K562 (cell line): Measurements from ENCODE around the gene UNC93B1. TPM values are rescaled to one million over a fixed set of nuclear protein-coding genes. Genes with fewer than 3 reads are reported as not detected.
A peak's percentile ranks its signal among the peaks of the same experiment; 100 is the strongest.

ENCODE experiments used
- AFF4 ChIP-seq: sonication (generic); formaldehyde crosslinking; IDR thresholded peaks from 2 replicates; pipeline ENCODE4 v1.8.0; 2023; ENCODE audit warnings: mild to moderate bottlenecking, missing genetic modification reagents
- ATF4 ChIP-seq: fragments of 450-650 bp; formaldehyde crosslinking; IDR thresholded peaks from 2 replicates; pipeline ENCODE4 v1.4.0; 2022; ENCODE audit warnings: mild to moderate bottlenecking, moderate library complexity
- BRCA1 ChIP-seq, 2 experiments: fragments of 450-650 bp in 1 of 2; sonication (generic) in 1 of 2; formaldehyde crosslinking in 1 of 2; IDR thresholded peaks; 2 replicates each; pipeline versions ENCODE4 v1.5.0 to v1.6.1; 2017 to 2020; ENCODE audit warnings: mild to moderate bottlenecking in 1 of 2, missing genetic modification reagents in 1 of 2
- ERF ChIP-seq: fragments of 450-650 bp; formaldehyde crosslinking; IDR thresholded peaks from 2 replicates; pipeline ENCODE4 v1.4.0; 2020; ENCODE audit warnings: mild to moderate bottlenecking, mixed read lengths
- HEY1 ChIP-seq: fragments of 250-450 bp; sonication (Bioruptor Pico); IDR thresholded peaks from 2 replicates; pipeline ENCODE4 v1.5.0; 2020; ENCODE audit warnings: mild to moderate bottlenecking, moderate library complexity, borderline replicate concordance
- HNRNPUL1 ChIP-seq: fragments of 200-400 bp; formaldehyde crosslinking; IDR thresholded peaks from 2 replicates; pipeline ENCODE4 v1.6.1; 2017; ENCODE audit warnings: low read length
- RBM17 ChIP-seq: fragments of 200-400 bp; formaldehyde crosslinking; IDR thresholded peaks from 2 replicates; pipeline ENCODE4 v1.6.1; 2017; ENCODE audit warnings: low read depth, mild to moderate bottlenecking, low read length, borderline replicate concordance
- SMARCA4 ChIP-seq: fragments of 450-650 bp; IDR thresholded peaks from 2 replicates; pipeline ENCODE4 v1.6.1; 2016
- ZNF212 ChIP-seq: fragments of 450-650 bp; formaldehyde crosslinking; IDR thresholded peaks from 2 replicates; pipeline ENCODE4 v1.4.0; 2020; ENCODE audit warnings: mild to moderate bottlenecking
- polyA plus RNA-seq, 8 experiments: library from polyadenylated mRNA; depleted of rRNA in 4 of 8; stranded (reverse) in 5 of 8; unstranded in 3 of 8; fragments of >200 nt; fragmentation: Nextera tagmentation in 2 of 8; fragmentation: Illumina TruSeq in 1 of 8; extraction: Ambion mirVana in 2 of 8; extraction: Trizol in 1 of 8; gene quantifications; 2 replicates each; pipeline versions ENCODE4 v1.2.1 to v1.2.3, GENCODE V29; 2011 to 2014; ENCODE audit warnings: inconsistent platforms in 1 of 8, missing spikeins in 1 of 8
- total RNA-seq, 7 experiments: library from RNA; depleted of rRNA in 6 of 7; stranded (reverse); fragments of >200 nt in 6 of 7; fragmentation: Illumina TruSeq in 2 of 7; extraction: Trizol in 2 of 7; gene quantifications; 2 replicates each; pipeline versions ENCODE4 v1.2.1 to v1.2.3, GENCODE V29; 2011 to 2021; ENCODE audit warnings: low replicate concordance in 1 of 7
- TF ChIP-seq, protein P1 (sequence below): fragments of 450-650 bp; IDR thresholded peaks from 2 replicates; pipeline ENCODE4 v1.6.1; 2017; ENCODE audit warnings: antibody characterized with exemption, mild to moderate bottlenecking
- TF ChIP-seq, protein P2 (sequence below): IDR thresholded peaks from 3 replicates; pipeline ENCODE4 v1.6.1; 2011; ENCODE audit warnings: borderline replicate concordance, mild to moderate bottlenecking, moderate library complexity; ENCODE audit not compliant: insufficient read length; ENCODE audit errors: extremely low read depth
- TF ChIP-seq, protein P3 (sequence below): fragments of 450-650 bp; conservative IDR thresholded peaks from 2 replicates; pipeline ENCODE4 v1.6.1; 2016; ENCODE audit warnings: missing genetic modification characterization, low read depth, mild to moderate bottlenecking, missing compliant biosample characterization, moderate library complexity

Gene UNC93B1
- total and polyA plus RNA-seq, 9 of the 15 experiments (the other 6 are each of a cell fraction or from before 2014, with no cell fraction given) = 0.10 to 13.6 (median 6.5) TPM

GRCh38 chr11:68011051-68011943 lies 7.4 kb upstream of the UNC93B1 start (continued):
- TF ChIP-seq RBM17 (no peak), ERF (no peak), SMARCA4 (no peak), HEY1 (no peak), BRCA1 (IDR thresholded peaks at IDR 0.05) (no peak), BRCA1 (CRISPR knock-in tag; IDR thresholded peaks at IDR 0.05) (no peak), HNRNPUL1 (no peak), ZNF212 (CRISPR knock-in tag) (no peak), AFF4 (CRISPR knock-in tag) (no peak), ATF4 (CRISPR knock-in tag) (peak; percentile 28; the same call in 1 of the 2 replicates)
- TF ChIP-seq, protein P1, sequence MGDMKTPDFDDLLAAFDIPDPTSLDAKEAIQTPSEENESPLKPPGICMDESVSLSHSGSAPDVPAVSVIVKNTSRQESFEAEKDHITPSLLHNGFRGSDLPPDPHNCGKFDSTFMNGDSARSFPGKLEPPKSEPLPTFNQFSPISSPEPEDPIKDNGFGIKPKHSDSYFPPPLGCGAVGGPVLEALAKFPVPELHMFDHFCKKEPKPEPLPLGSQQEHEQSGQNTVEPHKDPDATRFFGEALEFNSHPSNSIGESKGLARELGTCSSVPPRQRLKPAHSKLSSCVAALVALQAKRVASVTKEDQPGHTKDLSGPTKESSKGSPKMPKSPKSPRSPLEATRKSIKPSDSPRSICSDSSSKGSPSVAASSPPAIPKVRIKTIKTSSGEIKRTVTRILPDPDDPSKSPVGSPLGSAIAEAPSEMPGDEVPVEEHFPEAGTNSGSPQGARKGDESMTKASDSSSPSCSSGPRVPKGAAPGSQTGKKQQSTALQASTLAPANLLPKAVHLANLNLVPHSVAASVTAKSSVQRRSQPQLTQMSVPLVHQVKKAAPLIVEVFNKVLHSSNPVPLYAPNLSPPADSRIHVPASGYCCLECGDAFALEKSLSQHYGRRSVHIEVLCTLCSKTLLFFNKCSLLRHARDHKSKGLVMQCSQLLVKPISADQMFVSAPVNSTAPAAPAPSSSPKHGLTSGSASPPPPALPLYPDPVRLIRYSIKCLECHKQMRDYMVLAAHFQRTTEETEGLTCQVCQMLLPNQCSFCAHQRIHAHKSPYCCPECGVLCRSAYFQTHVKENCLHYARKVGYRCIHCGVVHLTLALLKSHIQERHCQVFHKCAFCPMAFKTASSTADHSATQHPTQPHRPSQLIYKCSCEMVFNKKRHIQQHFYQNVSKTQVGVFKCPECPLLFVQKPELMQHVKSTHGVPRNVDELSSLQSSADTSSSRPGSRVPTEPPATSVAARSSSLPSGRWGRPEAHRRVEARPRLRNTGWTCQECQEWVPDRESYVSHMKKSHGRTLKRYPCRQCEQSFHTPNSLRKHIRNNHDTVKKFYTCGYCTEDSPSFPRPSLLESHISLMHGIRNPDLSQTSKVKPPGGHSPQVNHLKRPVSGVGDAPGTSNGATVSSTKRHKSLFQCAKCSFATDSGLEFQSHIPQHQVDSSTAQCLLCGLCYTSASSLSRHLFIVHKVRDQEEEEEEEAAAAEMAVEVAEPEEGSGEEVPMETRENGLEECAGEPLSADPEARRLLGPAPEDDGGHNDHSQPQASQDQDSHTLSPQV = peak; percentile 96
- TF ChIP-seq, protein P2, sequence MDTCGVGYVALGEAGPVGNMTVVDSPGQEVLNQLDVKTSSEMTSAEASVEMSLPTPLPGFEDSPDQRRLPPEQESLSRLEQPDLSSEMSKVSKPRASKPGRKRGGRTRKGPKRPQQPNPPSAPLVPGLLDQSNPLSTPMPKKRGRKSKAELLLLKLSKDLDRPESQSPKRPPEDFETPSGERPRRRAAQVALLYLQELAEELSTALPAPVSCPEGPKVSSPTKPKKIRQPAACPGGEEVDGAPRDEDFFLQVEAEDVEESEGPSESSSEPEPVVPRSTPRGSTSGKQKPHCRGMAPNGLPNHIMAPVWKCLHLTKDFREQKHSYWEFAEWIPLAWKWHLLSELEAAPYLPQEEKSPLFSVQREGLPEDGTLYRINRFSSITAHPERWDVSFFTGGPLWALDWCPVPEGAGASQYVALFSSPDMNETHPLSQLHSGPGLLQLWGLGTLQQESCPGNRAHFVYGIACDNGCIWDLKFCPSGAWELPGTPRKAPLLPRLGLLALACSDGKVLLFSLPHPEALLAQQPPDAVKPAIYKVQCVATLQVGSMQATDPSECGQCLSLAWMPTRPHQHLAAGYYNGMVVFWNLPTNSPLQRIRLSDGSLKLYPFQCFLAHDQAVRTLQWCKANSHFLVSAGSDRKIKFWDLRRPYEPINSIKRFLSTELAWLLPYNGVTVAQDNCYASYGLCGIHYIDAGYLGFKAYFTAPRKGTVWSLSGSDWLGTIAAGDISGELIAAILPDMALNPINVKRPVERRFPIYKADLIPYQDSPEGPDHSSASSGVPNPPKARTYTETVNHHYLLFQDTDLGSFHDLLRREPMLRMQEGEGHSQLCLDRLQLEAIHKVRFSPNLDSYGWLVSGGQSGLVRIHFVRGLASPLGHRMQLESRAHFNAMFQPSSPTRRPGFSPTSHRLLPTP = no peak
- TF ChIP-seq, protein P3, sequence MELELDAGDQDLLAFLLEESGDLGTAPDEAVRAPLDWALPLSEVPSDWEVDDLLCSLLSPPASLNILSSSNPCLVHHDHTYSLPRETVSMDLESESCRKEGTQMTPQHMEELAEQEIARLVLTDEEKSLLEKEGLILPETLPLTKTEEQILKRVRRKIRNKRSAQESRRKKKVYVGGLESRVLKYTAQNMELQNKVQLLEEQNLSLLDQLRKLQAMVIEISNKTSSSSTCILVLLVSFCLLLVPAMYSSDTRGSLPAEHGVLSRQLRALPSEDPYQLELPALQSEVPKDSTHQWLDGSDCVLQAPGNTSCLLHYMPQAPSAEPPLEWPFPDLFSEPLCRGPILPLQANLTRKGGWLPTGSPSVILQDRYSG (tag) = peak; percentile 67; the same call in 1 of the 2 replicates
